Upper lobe of left lung (tissue), 6 donors: Measurements from ENCODE around the gene PRRC2B. TPM values are rescaled to one million over a fixed set of nuclear protein-coding genes. Genes with fewer than 3 reads are reported as not detected.

Experiments
- ATAC-seq, 2 donors: fragments of 200-7000 bp; cut with Tn5 transposase; one replicate each; pipeline ENCODE4 v1.9.1; 2022; ENCODE audit warnings: mild to moderate bottlenecking in 2 of 2, moderate library complexity in 2 of 2; ENCODE audit not compliant: low FRiP score in 2 of 2
- DNase-seq, 2 donors: peaks; one replicate each; pipeline ENCODE4 v3.0.0-alpha.2; 2019 to 2020
- H3K27ac ChIP-seq, 4 donors: fragments of 200-600 bp; sonication (generic); one replicate each; pipeline ENCODE4 v1.5.1; 2016 to 2019
- H3K27me3 ChIP-seq, 4 donors: fragments of 200-600 bp; sonication (generic); one replicate each; pipeline ENCODE4 v1.5.1; 2017 to 2019
- H3K36me3 ChIP-seq, 4 donors: fragments of 200-600 bp; sonication (generic); one replicate each; pipeline ENCODE4 v1.5.1; 2016 to 2019
- H3K4me1 ChIP-seq, 4 donors: fragments of 200-600 bp; sonication (generic); one replicate each; pipeline ENCODE4 v1.5.1; 2018 to 2019
- H3K4me3 ChIP-seq, 4 donors: fragments of 200-600 bp; sonication (generic); one replicate each; pipeline ENCODE4 v1.5.1; 2017 to 2019; ENCODE audit warnings: mild to moderate bottlenecking in 2 of 4, moderate library complexity in 1 of 4
- H3K9me3 ChIP-seq, 4 donors: fragments of 200-600 bp; sonication (generic); one replicate each; pipeline ENCODE4 v1.5.1; 2018 to 2019
- CTCF ChIP-seq, 6 experiments: fragments of 450-650 bp in 4 of 6; fragments of 200-600 bp in 2 of 6; sonication (generic) in 2 of 6; IDR thresholded peaks; one replicate each; pipeline ENCODE4 v1.5.1; 2016 to 2019; ENCODE audit warnings: antibody characterized with exemption in 6 of 6
- EP300 ChIP-seq, 4 donors: sonication (generic); formaldehyde crosslinking; IDR thresholded peaks; one replicate each; pipeline ENCODE4 v1.5.1; 2017; ENCODE audit warnings: antibody characterized with exemption in 4 of 4, control low read depth in 2 of 4
- POLR2A ChIP-seq, 4 donors: fragments of 450-650 bp; IDR thresholded peaks; one replicate each; pipeline ENCODE4 v1.5.1; 2016 to 2017; ENCODE audit warnings: antibody characterized with exemption in 4 of 4, mild to moderate bottlenecking in 2 of 4
- POLR2AphosphoS5 ChIP-seq, 2 donors: sonication (generic); formaldehyde crosslinking; IDR thresholded peaks; one replicate each; pipeline ENCODE4 v1.5.1; 2017; ENCODE audit warnings: antibody characterized with exemption in 2 of 2
- WGBS, 2 donors: methylation state at CpG; one replicate each; pipeline ENCODE4 v1.1.5; 2017 to 2018; 5-methylcytosine and 5-hydroxymethylcytosine counted together
- total RNA-seq, 6 donors: library from RNA; depleted of rRNA in 4 of 6; stranded (reverse); fragments of >200 nt in 4 of 6; gene quantifications; one replicate each; pipeline versions ENCODE4 v1.1.0 to v1.2.1, GENCODE V29; 2016 to 2021
- donor health status: DM: no; HTN: no; CAD: no; lungs with moderate emphysema.
- donor health status: DM: no; HTN: yes; CAD: no; lungs with severe emphysema.

Gene PRRC2B
- total RNA-seq, 6 donors from 2014 or later, result 114 to 348 (median 186) TPM

DNA sequence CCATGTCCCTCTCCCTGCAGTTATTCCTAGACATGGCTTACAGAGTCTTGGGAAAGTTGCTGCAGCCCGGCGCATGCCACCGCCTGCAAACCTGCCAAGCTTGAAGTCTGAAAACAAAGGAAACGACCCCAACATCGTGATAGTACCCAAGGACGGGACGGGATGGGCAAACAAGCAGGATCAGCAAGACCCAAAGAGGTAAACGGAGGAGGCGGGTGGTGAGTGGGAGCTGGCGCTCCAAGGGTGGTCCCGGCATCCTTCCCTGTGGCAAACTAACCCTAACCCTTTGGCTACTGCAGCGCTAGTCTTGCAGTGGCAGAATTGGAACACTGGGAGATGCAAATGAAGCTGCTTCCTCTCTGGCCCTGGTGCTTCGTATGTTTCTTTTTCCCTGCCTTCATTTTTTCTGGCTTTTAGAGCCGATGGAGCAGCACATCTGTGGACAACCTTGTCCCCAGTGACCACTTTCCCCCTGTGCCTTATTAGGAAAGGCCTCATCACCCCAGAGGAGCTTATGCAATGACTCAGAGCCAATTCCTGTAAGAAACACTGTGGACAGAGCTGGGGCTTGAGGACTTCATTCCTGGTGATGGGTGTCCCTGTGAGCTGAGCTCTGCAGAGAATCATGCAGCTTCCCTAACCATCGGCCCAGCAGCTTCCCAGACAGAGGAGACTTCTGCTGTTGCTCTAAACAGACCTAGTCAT, 38.9 kb downstream of the PRRC2B start:
- ATAC-seq (no peak), DNase-seq (no peak)
- H3K27me3 ChIP-seq, result no peaks in the 10 kb centered on the region
- H3K36me3 ChIP-seq, result peaks cover 9 to 62% (median 55%) of the 10 kb centered on the region in 4 donors
- H3K4me3 ChIP-seq, result no peak overlapping the region
- H3K4me1 ChIP-seq, result peaks cover 6 to 31% (median 11%) of the 10 kb centered on the region in 4 donors
- H3K27ac ChIP-seq, result peak overlapping the region in 1 of 4 donors; percentile 49
- H3K9me3 ChIP-seq, result no peaks in the 10 kb centered on the region
- no peak for TF ChIP-seq POLR2A (IDR thresholded peaks at IDR 0.05)
- TF ChIP-seq POLR2AphosphoS5 (IDR thresholded peaks at IDR 0.05), result no peak
- no peak for TF ChIP-seq CTCF (IDR thresholded peaks at IDR 0.05)
- TF ChIP-seq EP300 (IDR thresholded peaks at IDR 0.05), result no peak
- WGBS, 2 donors, result 82 to 85% methylated on average over 14 to 15 of the region's 15 CpGs

GRCh38 chr9:131433302-131433854, 39.5 kb downstream of the PRRC2B start:
- no peak overlapping the region for H3K4me3 ChIP-seq
- peaks cover 6 to 28% (median 11%) of the 10 kb centered on the region in 4 donors for H3K4me1 ChIP-seq
- no peak for ATAC-seq
- 83 to 96% methylated on average over 3 of the region's 3 CpGs for WGBS, 2 donors
- no peaks in the 10 kb centered on the region for H3K9me3 ChIP-seq
- peaks cover 9 to 69% (median 60%) of the 10 kb centered on the region in 4 donors for H3K36me3 ChIP-seq
- TF ChIP-seq CTCF (IDR thresholded peaks at IDR 0.05), result no peak
- TF ChIP-seq POLR2A (IDR thresholded peaks at IDR 0.05), result no peak
- TF ChIP-seq POLR2AphosphoS5 (IDR thresholded peaks at IDR 0.05), result no peak
- no peak for TF ChIP-seq EP300 (IDR thresholded peaks at IDR 0.05)
- H3K27ac ChIP-seq, result peak overlapping the region in 1 of 4 donors; percentile 49
- H3K27me3 ChIP-seq, result no peaks in the 10 kb centered on the region
- no peak for DNase-seq

GRCh38 chr9:131434673-131435072, 40.8 kb downstream of the PRRC2B start:
- no peaks in the 10 kb centered on the region for H3K9me3 ChIP-seq
- H3K36me3 ChIP-seq, result peaks cover 9 to 81% (median 73%) of the 10 kb centered on the region in 4 donors
- no peak overlapping the region for H3K27ac ChIP-seq
- H3K27me3 ChIP-seq, result no peaks in the 10 kb centered on the region
- ATAC-seq, result no peak
- WGBS, 2 donors, result 85 to 88% methylated on average over 7 of the region's 7 CpGs
- H3K4me1 ChIP-seq, result peaks cover 0 to 15% (median 4%) of the 10 kb centered on the region in 4 donors
- no peak for TF ChIP-seq EP300 (IDR thresholded peaks at IDR 0.05)
- TF ChIP-seq POLR2AphosphoS5 (IDR thresholded peaks at IDR 0.05), result no peak
- no peak for TF ChIP-seq POLR2A (IDR thresholded peaks at IDR 0.05)
- no peak for TF ChIP-seq CTCF (IDR thresholded peaks at IDR 0.05)
- no peak overlapping the region for H3K4me3 ChIP-seq
- DNase-seq, result no peak

DNA sequence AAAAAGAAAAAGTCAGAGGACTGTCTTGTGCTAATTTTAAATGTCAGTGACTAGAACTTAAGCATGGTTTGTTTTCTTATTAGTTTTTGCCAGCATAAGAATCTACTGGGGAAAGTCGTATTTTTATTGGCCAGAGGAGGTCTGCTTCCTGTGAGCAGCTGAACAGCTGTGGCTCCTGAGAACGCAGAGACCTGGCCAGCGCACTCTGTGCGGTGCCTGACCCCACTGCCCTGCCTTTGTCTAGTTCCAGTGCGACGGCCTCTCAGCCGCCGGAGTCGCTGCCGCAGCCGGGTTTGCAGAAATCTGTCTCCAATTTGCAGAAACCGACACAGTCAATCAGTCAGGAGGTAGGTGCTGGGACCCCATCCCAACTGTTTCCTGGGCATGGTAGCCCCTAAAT, 42.5 kb downstream of the PRRC2B start:
- peaks cover 0 to 11% (median 0%) of the 10 kb centered on the region in 4 donors for H3K4me1 ChIP-seq
- H3K27me3 ChIP-seq, result no peaks in the 10 kb centered on the region
- WGBS, 2 donors, result 92 to 93% methylated on average over 11 to 12 of the region's 12 CpGs
- TF ChIP-seq EP300 (IDR thresholded peaks at IDR 0.05) (no peak), POLR2AphosphoS5 (IDR thresholded peaks at IDR 0.05) (no peak), CTCF (IDR thresholded peaks at IDR 0.05) (no peak), POLR2A (IDR thresholded peaks at IDR 0.05) (no peak)
- no peak for ATAC-seq
- H3K4me3 ChIP-seq, result no peak overlapping the region
- H3K27ac ChIP-seq, result no peak overlapping the region
- H3K36me3 ChIP-seq, result peaks cover 15 to 93% (median 88%) of the 10 kb centered on the region in 4 donors
- no peaks in the 10 kb centered on the region for H3K9me3 ChIP-seq
- peak in 1 of 2 donors; percentile 60 for DNase-seq
